HepG2 (cell line): ENCODE results near the gene TRPV4. TPM values are rescaled to one million over a fixed set of nuclear protein-coding genes. Genes with fewer than 3 reads are reported as not detected.

Experiments used
- ATAC-seq: fragments of 200-7000 bp; cut with Tn5 transposase; 3 replicates; pipeline ENCODE4 v1.9.1; 2020; ENCODE audit warnings: mild to moderate bottlenecking, moderate library complexity
- BruUV-seq: library from RNA; stranded (reverse); fragments of 400-500 nt; replicated peaks from 2 replicates; lab custom pipeline; 2021; lab: Mats Ljungman, UMichigan
- CTCF ChIA-PET: fragments of 300-600 bp; formaldehyde crosslinking; extraction: SDS; loops from one replicate; lab custom pipeline; 2021; ENCODE audit warnings: low total read pairs, inconsistent platforms, low intra/inter-chr PET ratio; lab: Yijun Ruan, JAX
- POLR2A ChIA-PET: fragments of 350-600 bp; sonication (Branson Sonifier 250); formaldehyde crosslinking; loops from one replicate; lab custom pipeline; 2020; ENCODE audit warnings: antibody characterized with exemption, inconsistent platforms; lab: Yijun Ruan, JAX
- DNase-seq: peaks from one replicate; pipeline ENCODE4 v3.0.0-alpha.2; 2015; ENCODE audit warnings: low spot score
- FAIRE-seq: peaks from 3 replicates; lab custom pipeline; 2011; peaks lifted over from hg19 to GRCh38; lab: Jason Lieb, UNC
- H2AFZ ChIP-seq: one replicate; pipeline ENCODE4 v1.6.1; 2011; ENCODE audit warnings: low read length, inconsistent platforms
- H3K27ac ChIP-seq: fragments of 300-600 bp; 3 replicates; pipeline ENCODE4 v1.8.0; 2011; ENCODE audit warnings: mixed run types, mild to moderate bottlenecking, mixed read lengths, low read length, inconsistent platforms; ENCODE audit not compliant: insufficient read depth; ENCODE audit errors: extremely low read length
- H3K27me3 ChIP-seq, 2 experiments: fragments of 200-600 bp in 1 of 2; 2 replicates in 1 of 2; 3 replicates in 1 of 2; pipeline versions ENCODE4 v1.6.0 to v1.8.0; 2011; ENCODE audit warnings: low read length in 2 of 2, mild to moderate bottlenecking in 2 of 2, moderate library complexity in 2 of 2, inconsistent platforms in 1 of 2; ENCODE audit not compliant: insufficient read depth in 2 of 2, control insufficient read depth in 1 of 2
- H3K36me3 ChIP-seq, 2 experiments: fragments of 200-600 bp in 1 of 2; replicated peaks in 1 of 2; 2 replicates in 1 of 2; 3 replicates in 1 of 2; pipeline versions ENCODE4 v1.5.1 to v1.8.0; 2011; ENCODE audit warnings: low read length in 2 of 2, inconsistent platforms in 1 of 2; ENCODE audit not compliant: insufficient read depth in 2 of 2, control insufficient read depth in 1 of 2
- H3K4me1 ChIP-seq: 2 replicates; pipeline ENCODE4 v1.5.1; 2012; ENCODE audit warnings: low read length, inconsistent platforms; ENCODE audit not compliant: insufficient read depth
- H3K4me2 ChIP-seq: 2 replicates; pipeline ENCODE4 v1.6.0; 2011; ENCODE audit warnings: low read depth, low read length, inconsistent platforms
- H3K4me3 ChIP-seq, 3 experiments: fragments of 200-600 bp in 1 of 3; sonication (generic), shearing (Covaris generic) in 1 of 3; replicated peaks in 1 of 3; 2 replicates each; pipeline ENCODE4 v1.5.1; 2011 to 2016; ENCODE audit warnings: low read length in 3 of 3, inconsistent platforms in 2 of 3, low read depth in 2 of 3, mild to moderate bottlenecking in 2 of 3, control low read depth in 1 of 3, mixed read lengths in 1 of 3; ENCODE audit not compliant: insufficient read depth in 1 of 3
- H3K79me2 ChIP-seq: one replicate; pipeline ENCODE4 v1.6.1; 2011; ENCODE audit warnings: low read length, inconsistent platforms; ENCODE audit not compliant: insufficient read depth
- H3K9ac ChIP-seq: 2 replicates; pipeline ENCODE4 v1.6.0; 2011; ENCODE audit warnings: mild to moderate bottlenecking, low read depth, low read length, inconsistent platforms; ENCODE audit not compliant: insufficient read depth
- H3K9me3 ChIP-seq: 2 replicates; pipeline ENCODE4 v1.5.1; 2012; ENCODE audit warnings: mild to moderate bottlenecking, low read length
- H4K20me1 ChIP-seq: 2 replicates; pipeline ENCODE4 v1.6.0; 2011; ENCODE audit warnings: inconsistent platforms, mild to moderate bottlenecking, low read length, moderate library complexity; ENCODE audit not compliant: insufficient read depth
- CBX5 ChIP-seq: sonication (generic); formaldehyde crosslinking; IDR thresholded peaks from 2 replicates; pipeline ENCODE4 v1.4.0; 2020; ENCODE audit warnings: missing genetic modification reagents, borderline replicate concordance
- NCOA5 ChIP-seq: sonication (generic); formaldehyde crosslinking; IDR thresholded peaks from 2 replicates; pipeline ENCODE4 v1.4.0; 2020; ENCODE audit warnings: missing genetic modification reagents
- ONECUT2 ChIP-seq: sonication (generic); formaldehyde crosslinking; IDR thresholded peaks from 2 replicates; pipeline ENCODE4 v1.4.0; 2020; ENCODE audit warnings: missing genetic modification reagents
- RFX1 ChIP-seq: fragments of 450-650 bp; IDR thresholded peaks from 2 replicates; pipeline ENCODE4 v1.6.1; 2017
- WIZ ChIP-seq: sonication (generic); formaldehyde crosslinking; IDR thresholded peaks from 2 replicates; pipeline ENCODE4 v1.5.1; 2020; ENCODE audit warnings: mild to moderate bottlenecking, missing genetic modification reagents
- ZMYM3 ChIP-seq: sonication (generic); formaldehyde crosslinking; IDR thresholded peaks from 2 replicates; pipeline ENCODE4 v1.5.1; 2020; ENCODE audit warnings: mild to moderate bottlenecking, missing genetic modification reagents
- ZNF121 ChIP-seq: sonication (generic); formaldehyde crosslinking; IDR thresholded peaks from 2 replicates; pipeline ENCODE4 v1.5.0; 2020; ENCODE audit warnings: mild to moderate bottlenecking, missing genetic modification reagents
- ZNF503 ChIP-seq: sonication (generic); formaldehyde crosslinking; IDR thresholded peaks from 2 replicates; pipeline ENCODE4 v1.4.0; 2020; ENCODE audit warnings: missing genetic modification reagents
- ZNF510 ChIP-seq: sonication (generic); formaldehyde crosslinking; IDR thresholded peaks from 2 replicates; pipeline ENCODE4 v1.4.0; 2020; ENCODE audit warnings: low read depth, mild to moderate bottlenecking, missing genetic modification reagents
- ZNF629 ChIP-seq: sonication (generic); formaldehyde crosslinking; conservative IDR thresholded peaks from 2 replicates; pipeline ENCODE4 v1.5.0; 2020; ENCODE audit warnings: missing genetic modification reagents
- ZNF737 ChIP-seq: sonication (generic); formaldehyde crosslinking; IDR thresholded peaks from 2 replicates; pipeline ENCODE4 v1.5.0; 2020; ENCODE audit warnings: missing genetic modification reagents, mild to moderate bottlenecking, borderline replicate concordance
- ZNF768 ChIP-seq: sonication (generic); formaldehyde crosslinking; IDR thresholded peaks from 2 replicates; pipeline ENCODE4 v1.4.0; 2020; ENCODE audit warnings: missing genetic modification reagents
- ZNF883 ChIP-seq: sonication (generic); formaldehyde crosslinking; IDR thresholded peaks from 2 replicates; pipeline ENCODE4 v1.5.1; 2020; ENCODE audit warnings: mild to moderate bottlenecking, missing genetic modification reagents; ENCODE audit errors: not compliant biosample characterization
- WGBS: methylation state at CpG from one replicate; pipeline ENCODE4 v1.1.6; 2017; ENCODE audit warnings: low lambda C conversion rate; 5-methylcytosine and 5-hydroxymethylcytosine counted together
- in situ Hi-C: cut with HindIII; loops from 2 replicates; pipeline ENCODE4 v1.10.0; 2017; ENCODE audit warnings: low pct_unique_long_range_greater_than_20kb; ENCODE audit not compliant: extremely low pct_ligation_motif_present
- intact Hi-C: fragments of 100-400 bp; cut with micrococcal nuclease; formaldehyde crosslinking; loops from one replicate; pipeline ENCODE4 v1.10.0; 2022; ENCODE audit not compliant: unreplicated experiment
- polyA plus RNA-seq, 8 experiments: library from polyadenylated mRNA; depleted of rRNA in 3 of 8; stranded (reverse) in 7 of 8; unstranded in 1 of 8; fragments of >200 nt; fragmentation: Illumina TruSeq in 4 of 8; extraction: Trizol in 4 of 8; gene quantifications; 2 replicates each; pipeline versions ENCODE4 v1.2.1 to v1.2.3, GENCODE V29; 2011 to 2016; ENCODE audit warnings: low read depth in 4 of 8, missing spikeins in 1 of 8, mixed read lengths in 1 of 8; ENCODE audit not compliant: insufficient read depth in 1 of 8
- total RNA-seq, 5 experiments: library from RNA; depleted of rRNA; stranded (reverse); fragments of >200 nt; fragmentation: Illumina TruSeq; extraction: Trizol; gene quantifications; 2 replicates each; pipeline ENCODE4 v1.2.3, GENCODE V29; 2016; ENCODE audit warnings: low read depth in 1 of 5
- TF ChIP-seq, protein P1 (sequence below): sonication (generic); formaldehyde crosslinking; IDR thresholded peaks from 2 replicates; pipeline ENCODE4 v1.5.0; 2020; ENCODE audit warnings: missing genetic modification reagents

TRPV4 gene
- total and polyA plus RNA-seq, 2 of the 13 experiments (the other 11 are each of a cell fraction or from before 2014, with no cell fraction given) = 0.66 to 4.7 TPM

DNA sequence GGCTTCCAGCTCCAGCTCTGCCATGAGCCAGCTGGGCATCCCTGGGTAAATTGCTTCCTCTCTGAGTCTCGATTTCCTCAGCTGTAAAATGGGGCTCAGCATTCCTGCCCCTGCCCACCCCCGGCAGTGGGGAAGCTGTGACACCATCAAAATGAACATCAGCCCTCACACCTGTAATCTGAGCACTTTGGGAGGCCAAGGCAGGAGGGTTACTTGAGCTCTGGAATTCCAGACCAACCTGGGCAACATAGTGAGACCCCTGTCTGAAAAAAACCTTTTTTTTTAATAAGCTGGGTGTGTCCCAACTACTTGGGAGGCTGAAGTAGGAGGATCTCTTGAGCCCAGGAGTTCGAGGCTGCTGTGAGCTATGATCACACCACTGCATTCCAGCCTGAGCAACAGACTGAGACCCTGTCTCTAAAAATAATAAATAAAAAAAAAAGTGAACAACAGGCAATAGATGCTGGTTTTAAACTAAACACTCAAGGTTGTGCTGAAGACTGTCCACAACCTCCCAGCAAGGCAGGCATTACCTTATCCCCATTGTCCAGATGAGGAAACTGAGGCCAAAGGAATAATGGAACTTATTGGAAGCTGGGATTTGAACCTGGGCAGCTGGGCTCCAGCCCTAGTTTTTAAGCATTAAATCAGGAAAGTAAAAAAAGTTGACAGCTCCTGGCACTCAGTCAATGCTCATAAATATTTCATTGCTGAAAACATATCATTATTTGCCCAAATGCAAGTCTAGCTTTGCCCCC is 4.3 kb downstream of the TRPV4 start:
- H3K4me2 ChIP-seq = no peak overlapping the region
- no peak overlapping the region for H3K27ac ChIP-seq
- DNase-seq (no peak), ATAC-seq (no peak), FAIRE-seq (no peak)
- in situ Hi-C loops (no loop called here), intact Hi-C loops (no loop called here)
- 41% methylated on average over 1 of the region's 3 CpGs for WGBS
- no peaks in the 10 kb centered on the region for H3K9me3 ChIP-seq
- no peak overlapping the region for H3K9ac ChIP-seq
- no peak overlapping the region for H2AFZ ChIP-seq
- no peaks in the 10 kb centered on the region for H3K79me2 ChIP-seq
- no peaks in the 10 kb centered on the region for H3K36me3 ChIP-seq
- no peaks in the 10 kb centered on the region for H3K27me3 ChIP-seq
- H3K4me3 ChIP-seq = no peak overlapping the region
- ChIA-PET CTCF (no interaction called here), POLR2A (no interaction called here)
- no TSS peak for BruUV-seq
- H4K20me1 ChIP-seq = no peaks in the 10 kb centered on the region; the same call in 1 of the 2 replicates
- H3K4me1 ChIP-seq = peaks cover 65% of the 10 kb centered on the region
- no peak for TF ChIP-seq ZNF737 (CRISPR knock-in tag)
- TF ChIP-seq ZNF121 = peak; percentile 68; the same call in 1 of the 2 replicates
- peak; percentile 71 for TF ChIP-seq ZNF629
- TF ChIP-seq, all 625 proteins: peak for 2

GRCh38 chr12:109827566-109828550 is 5.3 kb downstream of the TRPV4 start:
- no peaks in the 10 kb centered on the region for H3K27me3 ChIP-seq
- CTCF ChIA-PET = no interaction called here
- BruUV-seq = no TSS peak
- DNase-seq (no peak), ATAC-seq (no peak), FAIRE-seq (peak; percentile 18)
- WGBS = 51% methylated on average over 17 of the region's 19 CpGs
- no peaks in the 10 kb centered on the region for H3K79me2 ChIP-seq
- H3K27ac ChIP-seq = no peak overlapping the region
- H4K20me1 ChIP-seq = no peaks in the 10 kb centered on the region; the same call in 1 of the 2 replicates
- peaks cover 70% of the 10 kb centered on the region for H3K4me1 ChIP-seq
- intact Hi-C loops = no loop called here
- no peak overlapping the region for H3K9ac ChIP-seq
- H3K4me2 ChIP-seq = no peak overlapping the region
- no peaks in the 10 kb centered on the region for H3K36me3 ChIP-seq
- in situ Hi-C loops = no loop called here
- H3K9me3 ChIP-seq = no peaks in the 10 kb centered on the region
- no peak overlapping the region for H3K4me3 ChIP-seq
- POLR2A ChIA-PET = no interaction called here
- H2AFZ ChIP-seq = no peak overlapping the region
- TF ChIP-seq ZNF768 (CRISPR knock-in tag) (peak; percentile 96), ZNF503 (CRISPR knock-in tag) (no peak), ZMYM3 (CRISPR knock-in tag) (0 out of 2 replicates have a peak, but pooled peaks have one; percentile 24), WIZ (CRISPR knock-in tag) (no peak), NCOA5 (CRISPR knock-in tag) (no peak), ZNF510 (no peak), ZNF883 (CRISPR knock-in tag) (no peak), ONECUT2 (no peak), RFX1 (no peak), CBX5 (CRISPR knock-in tag) (no peak)
- TF ChIP-seq, protein P1, sequence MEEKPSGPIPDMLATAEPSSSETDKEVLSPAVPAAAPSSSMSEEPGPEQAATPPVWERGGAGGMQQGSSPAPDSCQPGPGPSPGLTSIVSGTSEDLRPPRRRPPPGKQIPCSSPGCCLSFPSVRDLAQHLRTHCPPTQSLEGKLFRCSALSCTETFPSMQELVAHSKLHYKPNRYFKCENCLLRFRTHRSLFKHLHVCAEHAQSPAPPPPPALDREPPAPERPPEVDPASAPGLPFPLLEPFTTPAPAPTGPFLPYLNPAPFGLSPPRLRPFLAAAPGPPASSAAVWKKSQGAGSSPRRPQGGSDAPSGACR (CRISPR knock-in tag) = no peak
